NCI-H1417 (cell line): ENCODE results near the gene NT5C3A.
"Not testable (repeated sequence)": the region's sequence is repeated elsewhere in the genome, so short reads cannot be mapped to it uniquely, and the experiment has no call there.

Experiments
- DNase-seq, 3 experiments: peaks; one replicate each; lab custom pipeline; 2025; lab: John Stamatoyannopoulos, UW

The NT5C3A gene

GRCh38 chr7:32979902-32980301 lies 82.7 kb downstream of the NT5C3A start:
- DNase-seq: not testable (repeated sequence)

DNA sequence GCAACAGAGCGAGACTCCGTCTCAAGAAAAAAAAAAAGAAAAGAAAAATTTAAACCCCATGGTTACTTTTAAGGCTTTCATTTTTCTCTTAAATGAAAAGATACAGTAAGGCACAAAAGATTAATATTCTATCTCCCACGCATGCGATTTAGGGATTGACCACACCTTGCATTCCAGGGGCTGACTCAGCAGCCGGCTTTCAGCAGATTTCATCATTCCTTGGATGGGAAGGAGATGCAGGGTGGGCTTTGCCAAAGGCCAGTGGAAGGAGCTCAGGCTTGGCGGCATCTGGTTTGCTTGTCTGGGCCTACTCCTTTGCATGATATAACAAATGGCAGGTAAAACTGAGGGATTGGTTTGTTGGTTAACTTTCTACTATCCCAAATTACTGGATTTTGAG lies 83.3 kb downstream of the NT5C3A start:
- not testable (repeated sequence) for DNase-seq

- not testable (repeated sequence) for DNase-seq
These were observed 85.4 kb downstream of the NT5C3A start for GRCh38 chr7:32977159-32977558.

- peak in 1 of 3 experiments; percentile 12 for DNase-seq
These were observed 90.6 kb downstream of the NT5C3A start for GRCh38 chr7:32971967-32972366.

DNA sequence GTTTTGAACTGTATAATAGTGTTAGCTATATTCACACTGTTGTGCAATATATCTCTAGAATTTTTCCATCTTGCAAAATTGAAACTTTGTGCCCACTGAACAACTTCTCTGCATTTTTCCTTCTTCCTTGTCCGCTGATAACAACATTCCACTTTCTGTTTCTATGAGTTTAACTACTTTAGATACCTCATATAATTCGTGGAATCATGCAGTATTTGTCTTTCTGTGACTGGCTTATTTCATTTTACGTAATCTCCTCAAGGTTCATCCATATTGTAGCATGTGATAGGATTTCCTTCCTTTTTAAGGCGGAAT lies 95.4 kb downstream of the NT5C3A start:
- not testable (repeated sequence) for DNase-seq

DNA sequence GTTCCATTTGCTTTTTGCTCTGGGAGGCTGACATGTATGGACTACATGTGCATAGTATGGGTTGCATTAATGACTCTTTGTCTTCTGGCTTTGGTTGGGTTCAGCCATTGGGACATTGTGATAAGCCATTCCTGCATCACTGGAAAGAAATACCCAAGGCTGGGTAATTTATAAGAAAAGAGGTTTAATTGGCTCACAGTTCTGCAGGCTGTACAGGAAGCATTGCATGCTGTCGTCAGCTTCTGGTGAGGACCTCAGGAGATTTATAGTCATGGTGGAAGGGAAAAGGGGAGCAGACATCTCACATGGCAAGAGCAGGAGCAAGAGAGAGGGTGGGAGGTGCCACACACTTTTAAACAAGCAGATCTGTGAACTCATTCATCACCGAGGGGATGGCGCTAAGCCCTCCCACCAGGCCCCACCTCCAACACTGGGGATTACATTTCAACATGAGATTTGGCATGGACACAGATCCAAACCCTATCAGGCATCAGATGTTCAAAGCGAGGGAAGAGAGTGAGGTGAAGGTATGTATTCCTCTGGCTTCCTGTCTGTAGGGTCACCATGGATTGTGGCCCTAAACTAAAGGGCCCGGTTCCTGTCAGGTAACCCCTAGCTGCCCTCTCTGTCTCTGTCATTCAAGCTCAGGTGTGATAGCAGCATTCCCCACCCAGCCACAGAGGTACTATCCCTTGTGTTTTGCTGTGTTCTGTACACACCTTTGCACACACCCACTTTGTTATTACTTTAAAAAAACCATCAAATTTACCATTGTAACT lies 95.9 kb downstream of the NT5C3A start:
- DNase-seq: not testable (repeated sequence)

- peak in 1 of 3 experiments; percentile 31 for DNase-seq
These were observed 98.0 kb downstream of the NT5C3A start for GRCh38 chr7:32964461-32965159.
